HG03060 (cell line): ENCODE measurements around the gene ARMC12.

Source experiments
- ATAC-seq: cut with Tn5 transposase; IDR thresholded peaks from one replicate; pipeline ENCODE4 v1.9.1; 2021; ENCODE audit warnings: low read depth, moderate number of reproducible peaks; ENCODE audit not compliant: unreplicated experiment

The ARMC12 gene

DNA sequence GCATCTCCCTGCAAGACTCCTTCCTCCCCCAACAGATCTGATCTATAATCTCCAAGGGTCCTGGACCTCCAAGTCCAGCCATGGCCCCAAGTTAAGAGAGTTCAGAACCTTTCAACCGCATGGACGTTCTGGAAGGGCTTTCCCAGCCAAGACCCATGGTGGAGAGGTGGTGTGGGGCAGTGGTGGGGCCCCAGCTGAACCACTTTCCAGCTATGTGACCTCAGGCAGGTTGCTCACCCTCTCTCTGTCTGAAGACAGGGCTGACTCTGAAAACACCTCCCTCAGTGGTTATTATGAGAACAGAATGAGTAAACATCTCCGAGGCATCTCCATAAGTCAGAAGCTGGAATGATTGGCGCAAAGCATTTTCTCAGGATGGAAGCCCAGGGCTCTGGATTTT is 59.4 kb downstream of the ARMC12 start:
- no peak for ATAC-seq

DNA sequence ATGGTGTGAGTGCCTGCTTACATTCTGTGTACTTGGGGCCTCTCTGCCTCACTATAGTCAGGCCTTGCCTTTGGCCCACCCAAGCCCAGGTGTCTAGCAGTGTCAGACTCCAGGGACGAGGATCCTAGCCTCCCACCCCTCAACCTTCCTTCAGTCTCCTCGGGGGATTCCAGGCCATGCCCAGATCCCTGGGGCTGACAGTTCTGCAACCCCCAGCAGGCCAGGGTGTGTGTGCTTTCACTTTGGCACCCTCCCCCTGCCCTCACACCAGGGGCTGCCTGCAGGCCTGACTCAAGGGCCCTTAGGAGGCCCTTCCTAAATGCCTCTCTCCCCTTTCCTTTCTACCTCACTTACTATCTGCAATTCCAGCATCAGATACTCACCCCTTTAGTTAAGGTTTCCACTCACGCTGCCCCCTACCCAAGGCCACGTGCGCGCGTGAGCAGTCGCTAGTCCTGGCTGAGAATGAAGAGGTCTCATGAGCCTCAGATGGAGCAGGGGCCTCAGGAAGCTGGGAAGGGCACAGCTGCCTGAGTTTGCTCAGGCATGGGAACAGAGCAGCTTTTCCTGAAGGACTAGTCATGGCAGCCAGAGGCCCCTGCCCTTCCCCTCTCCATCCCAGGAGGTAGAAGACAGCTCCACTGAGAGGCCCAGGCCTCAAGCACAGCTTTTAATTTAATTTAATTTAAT is 61.1 kb downstream of the ARMC12 start:
- no peak for ATAC-seq
